GM21619 (cell line): ENCODE measurements around the gene DNAH17.

Experiments used
- ATAC-seq: cut with Tn5 transposase; IDR thresholded peaks from one replicate; pipeline ENCODE4 v1.9.1; 2021; ENCODE audit not compliant: unreplicated experiment

Gene DNAH17

GRCh38 chr17:78499715-78500540, 77.3 kb downstream of the DNAH17 start:
- ATAC-seq: no peak

- no peak for ATAC-seq
Observed at GRCh38 chr17:78498848-78499247, 78.3 kb downstream of the DNAH17 start.

- no peak for ATAC-seq
Observed at GRCh38 chr17:78497115-78497540, 80.1 kb downstream of the DNAH17 start.

GRCh38 chr17:78496311-78496710, 80.9 kb downstream of the DNAH17 start:
- no peak for ATAC-seq

- no peak for ATAC-seq
Observed at GRCh38 chr17:78495634-78496033, 81.6 kb downstream of the DNAH17 start.

- ATAC-seq: no peak
Observed at GRCh38 chr17:78494696-78495330, 82.4 kb downstream of the DNAH17 start.

- ATAC-seq: no peak
Observed at GRCh38 chr17:78493853-78494695, 83.1 kb downstream of the DNAH17 start.

GRCh38 chr17:78493450-78493849, 83.7 kb downstream of the DNAH17 start:
- no peak for ATAC-seq

- ATAC-seq: no peak
Observed at GRCh38 chr17:78492116-78492799, 84.9 kb downstream of the DNAH17 start.

GRCh38 chr17:78491236-78492115, 85.7 kb downstream of the DNAH17 start:
- ATAC-seq: no peak

GRCh38 chr17:78490673-78491072, 86.5 kb downstream of the DNAH17 start:
- no peak for ATAC-seq

GRCh38 chr17:78490156-78490555, 87.0 kb downstream of the DNAH17 start:
- no peak for ATAC-seq

GRCh38 chr17:78488867-78489634, 88.1 kb downstream of the DNAH17 start:
- ATAC-seq: no peak

- no peak for ATAC-seq
Observed at GRCh38 chr17:78488156-78488555, 89.0 kb downstream of the DNAH17 start.

GRCh38 chr17:78486946-78487680, 90.1 kb downstream of the DNAH17 start:
- ATAC-seq: no peak

- ATAC-seq: no peak
Observed at GRCh38 chr17:78486228-78486802, 90.9 kb downstream of the DNAH17 start.

- no peak for ATAC-seq
Observed at GRCh38 chr17:78485290-78486168, 91.7 kb downstream of the DNAH17 start.
